ENCODE results near the gene CHD3. TPM values are rescaled to one million over a fixed set of nuclear protein-coding genes. Genes with fewer than 3 reads are reported as not detected.
A peak's percentile ranks its signal among the peaks of the same experiment; 100 is the strongest.

CHD3 gene
- total and polyA plus RNA-seq, 2 of the 13 experiments (the other 11 are each of a cell fraction or from before 2014, with no cell fraction given), result 2.7 to 3.7 TPM

DNA sequence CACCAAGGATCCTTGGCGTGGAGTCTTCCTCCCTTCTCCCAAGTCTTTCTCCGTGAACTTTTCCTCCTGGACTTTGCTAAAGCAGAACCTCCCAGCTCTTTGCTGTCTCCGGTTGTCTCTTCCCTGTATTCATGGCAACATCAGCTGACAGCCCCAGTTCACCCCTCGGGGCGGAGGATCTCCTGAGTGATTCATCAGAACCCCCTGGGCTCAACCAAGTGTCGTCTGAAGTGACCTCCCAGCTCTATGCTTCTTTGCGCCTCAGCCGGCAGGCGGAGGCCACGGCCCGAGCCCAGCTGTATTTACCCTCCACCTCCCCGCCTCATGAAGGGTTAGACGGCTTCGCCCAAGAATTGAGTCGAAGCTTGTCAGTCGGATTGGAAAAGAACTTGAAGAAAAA is 44.4 kb downstream of the CHD3 start (continued):
- TF ChIP-seq, protein P1, sequence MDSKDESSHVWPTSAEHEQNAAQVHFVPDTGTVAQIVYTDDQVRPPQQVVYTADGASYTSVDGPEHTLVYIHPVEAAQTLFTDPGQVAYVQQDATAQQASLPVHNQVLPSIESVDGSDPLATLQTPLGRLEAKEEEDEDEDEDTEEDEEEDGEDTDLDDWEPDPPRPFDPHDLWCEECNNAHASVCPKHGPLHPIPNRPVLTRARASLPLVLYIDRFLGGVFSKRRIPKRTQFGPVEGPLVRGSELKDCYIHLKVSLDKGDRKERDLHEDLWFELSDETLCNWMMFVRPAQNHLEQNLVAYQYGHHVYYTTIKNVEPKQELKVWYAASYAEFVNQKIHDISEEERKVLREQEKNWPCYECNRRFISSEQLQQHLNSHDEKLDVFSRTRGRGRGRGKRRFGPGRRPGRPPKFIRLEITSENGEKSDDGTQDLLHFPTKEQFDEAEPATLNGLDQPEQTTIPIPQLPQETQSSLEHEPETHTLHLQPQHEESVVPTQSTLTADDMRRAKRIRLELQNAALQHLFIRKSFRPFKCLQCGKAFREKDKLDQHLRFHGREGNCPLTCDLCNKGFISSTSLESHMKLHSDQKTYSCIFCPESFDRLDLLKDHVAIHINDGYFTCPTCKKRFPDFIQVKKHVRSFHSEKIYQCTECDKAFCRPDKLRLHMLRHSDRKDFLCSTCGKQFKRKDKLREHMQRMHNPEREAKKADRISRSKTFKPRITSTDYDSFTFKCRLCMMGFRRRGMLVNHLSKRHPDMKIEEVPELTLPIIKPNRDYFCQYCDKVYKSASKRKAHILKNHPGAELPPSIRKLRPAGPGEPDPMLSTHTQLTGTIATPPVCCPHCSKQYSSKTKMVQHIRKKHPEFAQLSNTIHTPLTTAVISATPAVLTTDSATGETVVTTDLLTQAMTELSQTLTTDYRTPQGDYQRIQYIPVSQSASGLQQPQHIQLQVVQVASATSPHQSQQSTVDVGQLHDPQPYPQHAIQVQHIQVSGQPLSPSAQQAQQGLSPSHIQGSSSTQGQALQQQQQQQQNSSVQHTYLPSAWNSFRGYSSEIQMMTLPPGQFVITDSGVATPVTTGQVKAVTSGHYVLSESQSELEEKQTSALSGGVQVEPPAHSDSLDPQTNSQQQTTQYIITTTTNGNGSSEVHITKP (CRISPR knock-in tag; IDR thresholded peaks at IDR 0.05; ENCODE audit: low read depth), result 0 out of 2 replicates have a peak, but pooled peaks have one; percentile 45
- no peak for TF ChIP-seq ZNF564 (CRISPR knock-in tag; IDR thresholded peaks at IDR 0.05)
- no peak for TF ChIP-seq SIX1 (CRISPR knock-in tag; IDR thresholded peaks at IDR 0.05; ENCODE audit: borderline replicate concordance)
- TF ChIP-seq SAP130 (CRISPR knock-in tag; IDR thresholded peaks at IDR 0.05; ENCODE audit: low read depth), result peak; percentile 59
- 0 out of 2 replicates have a peak, but pooled peaks have one; percentile 15 for TF ChIP-seq IRF2 (CRISPR knock-in tag; IDR thresholded peaks at IDR 0.05)
- TF ChIP-seq ZNF720 (CRISPR knock-in tag; IDR thresholded peaks at IDR 0.05), result no peak
- no peak for TF ChIP-seq KLF15 (CRISPR knock-in tag; IDR thresholded peaks at IDR 0.05; ENCODE audit: borderline replicate concordance)
- no peak for TF ChIP-seq ZSCAN20 (CRISPR knock-in tag; IDR thresholded peaks at IDR 0.05; ENCODE audit: borderline replicate concordance)
- TF ChIP-seq FIP1L1 (IDR thresholded peaks at IDR 0.05; ENCODE audit: borderline replicate concordance, insufficient read depth, low read depth, low read length), result no peak
- 0 out of 2 replicates have a peak, but pooled peaks have one; percentile 9 for TF ChIP-seq TAF1 (CRISPR knock-in tag; IDR thresholded peaks at IDR 0.05)
- TF ChIP-seq ZNF143 (CRISPR knock-in tag; IDR thresholded peaks at IDR 0.05), result no peak
- TF ChIP-seq FOXA1 (IDR thresholded peaks at IDR 0.05), result no peak
- TF ChIP-seq FOXA1 (CRISPR knock-in tag; IDR thresholded peaks at IDR 0.05), result peak; percentile 81
- TF ChIP-seq ZNF777 (CRISPR knock-in tag; IDR thresholded peaks at IDR 0.05), result peak; percentile 82
- no peak for TF ChIP-seq POLR2G (IDR thresholded peaks at IDR 0.05; ENCODE audit: low read depth, low read length)
- no peak for TF ChIP-seq ATAD3A (CRISPR knock-in tag; IDR thresholded peaks at IDR 0.05)
- peak; percentile 62 for TF ChIP-seq XRCC5 (optimal IDR thresholded peaks at IDR 0.05; ENCODE audit: low read length)
- no peak for TF ChIP-seq NFE2L2 (IDR thresholded peaks at IDR 0.05; ENCODE audit: low read length)
- TF ChIP-seq, protein P2, sequence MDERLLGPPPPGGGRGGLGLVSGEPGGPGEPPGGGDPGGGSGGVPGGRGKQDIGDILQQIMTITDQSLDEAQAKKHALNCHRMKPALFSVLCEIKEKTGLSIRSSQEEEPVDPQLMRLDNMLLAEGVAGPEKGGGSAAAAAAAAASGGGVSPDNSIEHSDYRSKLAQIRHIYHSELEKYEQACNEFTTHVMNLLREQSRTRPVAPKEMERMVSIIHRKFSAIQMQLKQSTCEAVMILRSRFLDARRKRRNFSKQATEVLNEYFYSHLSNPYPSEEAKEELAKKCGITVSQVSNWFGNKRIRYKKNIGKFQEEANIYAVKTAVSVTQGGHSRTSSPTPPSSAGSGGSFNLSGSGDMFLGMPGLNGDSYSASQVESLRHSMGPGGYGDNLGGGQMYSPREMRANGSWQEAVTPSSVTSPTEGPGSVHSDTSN (CRISPR knock-in tag; IDR thresholded peaks at IDR 0.05), result peak; percentile 45; the same call in 1 of the 2 replicates
- no peak for TF ChIP-seq PCBP1 (IDR thresholded peaks at IDR 0.05; ENCODE audit: borderline replicate concordance, low read depth, low read length)
- no peak for TF ChIP-seq NFIC (IDR thresholded peaks at IDR 0.05; ENCODE audit: low read length)
- TF ChIP-seq, protein P3, sequence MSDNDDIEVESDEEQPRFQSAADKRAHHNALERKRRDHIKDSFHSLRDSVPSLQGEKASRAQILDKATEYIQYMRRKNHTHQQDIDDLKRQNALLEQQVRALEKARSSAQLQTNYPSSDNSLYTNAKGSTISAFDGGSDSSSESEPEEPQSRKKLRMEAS (IDR thresholded peaks at IDR 0.05), result peak; percentile 65
